HUES64 (cell line): ENCODE measurements around the gene ZCWPW2.

Experiments used
- H3K27ac ChIP-seq: 2 replicates; pipeline ENCODE4 v1.7.0; 2013; ENCODE audit warnings: low read depth, low read length, inconsistent platforms
- H3K27me3 ChIP-seq: 2 replicates; pipeline ENCODE4 v1.6.1; 2013; ENCODE audit warnings: mild to moderate bottlenecking, low read length; ENCODE audit not compliant: insufficient read depth
- H3K36me3 ChIP-seq: 2 replicates; pipeline ENCODE4 v1.6.1; 2013; ENCODE audit warnings: mild to moderate bottlenecking, low read length; ENCODE audit not compliant: insufficient read depth
- H3K4me1 ChIP-seq: 2 replicates; pipeline ENCODE4 v1.6.1; 2013; ENCODE audit warnings: mild to moderate bottlenecking, low read length, moderate library complexity; ENCODE audit not compliant: insufficient read depth
- H3K4me3 ChIP-seq: 2 replicates; pipeline ENCODE4 v1.5.1; 2013; ENCODE audit warnings: mild to moderate bottlenecking, low read length, moderate library complexity
- H3K9ac ChIP-seq: 2 replicates; pipeline ENCODE4 v1.6.1; 2013; ENCODE audit warnings: mild to moderate bottlenecking, low read depth, low read length
- H3K9me3 ChIP-seq: 2 replicates; pipeline ENCODE4 v1.6.1; 2013; ENCODE audit warnings: low read depth, low read length; ENCODE audit not compliant: insufficient read depth
- WGBS: fragments of 150-250, 120-280 bp; methylation state at CpG from one replicate; pipeline ENCODE4 v1.1.7; 2013; ENCODE audit warnings: missing lambda C conversion rate; 5-methylcytosine and 5-hydroxymethylcytosine counted together

ZCWPW2 gene

GRCh38 chr3:28328188-28329151, 20.1 kb upstream of the ZCWPW2 start:
- Histone ChIP-seq H3K36me3 (peaks cover 47% of the 10 kb centered on the region), H3K4me1 (no peaks in the 10 kb centered on the region), H3K9ac (no peak overlapping the region), H3K27me3 (no peaks in the 10 kb centered on the region), H3K27ac (no peak overlapping the region), H3K4me3 (no peak overlapping the region), H3K9me3 (no peaks in the 10 kb centered on the region)
- 100% methylated on average over 2 of the region's 4 CpGs for WGBS

GRCh38 chr3:28334552-28334951, 14.0 kb upstream of the ZCWPW2 start:
- Histone ChIP-seq H3K9ac (no peak overlapping the region), H3K4me3 (no peak overlapping the region), H3K9me3 (no peaks in the 10 kb centered on the region), H3K27ac (no peak overlapping the region), H3K27me3 (no peaks in the 10 kb centered on the region), H3K4me1 (no peaks in the 10 kb centered on the region), H3K36me3 (peaks cover 67% of the 10 kb centered on the region)

GRCh38 chr3:28335246-28335645, 13.3 kb upstream of the ZCWPW2 start:
- Histone ChIP-seq H3K27me3 (no peaks in the 10 kb centered on the region), H3K36me3 (peaks cover 74% of the 10 kb centered on the region), H3K4me1 (no peaks in the 10 kb centered on the region), H3K27ac (no peak overlapping the region), H3K9me3 (no peaks in the 10 kb centered on the region), H3K9ac (no peak overlapping the region), H3K4me3 (no peak overlapping the region)
- 93% methylated on average over 2 of the region's 2 CpGs for WGBS

- no peaks in the 10 kb centered on the region for H3K4me1 ChIP-seq
- no peak overlapping the region for H3K27ac ChIP-seq
- H3K4me3 ChIP-seq: no peak overlapping the region
- H3K27me3 ChIP-seq: no peaks in the 10 kb centered on the region
- H3K9me3 ChIP-seq: no peaks in the 10 kb centered on the region
- no peak overlapping the region for H3K9ac ChIP-seq
- H3K36me3 ChIP-seq: peaks cover 63% of the 10 kb centered on the region
Observed at GRCh38 chr3:28337230-28337629, 11.3 kb upstream of the ZCWPW2 start.

GRCh38 chr3:28343144-28343543, 5.4 kb upstream of the ZCWPW2 start:
- Histone ChIP-seq H3K9me3 (no peaks in the 10 kb centered on the region), H3K27me3 (no peaks in the 10 kb centered on the region), H3K9ac (no peak overlapping the region), H3K27ac (no peak overlapping the region), H3K36me3 (peaks cover 22% of the 10 kb centered on the region), H3K4me1 (peaks cover 7% of the 10 kb centered on the region), H3K4me3 (no peak overlapping the region)

GRCh38 chr3:28345690-28346089, 2.8 kb upstream of the ZCWPW2 start:
- no peak overlapping the region for H3K9ac ChIP-seq
- no peak overlapping the region for H3K4me3 ChIP-seq
- no peaks in the 10 kb centered on the region for H3K27me3 ChIP-seq
- H3K27ac ChIP-seq: no peak overlapping the region
- WGBS: 100% methylated on average over 1 of the region's 1 CpG
- H3K4me1 ChIP-seq: peaks cover 14% of the 10 kb centered on the region
- no peaks in the 10 kb centered on the region for H3K9me3 ChIP-seq
- H3K36me3 ChIP-seq: no peaks in the 10 kb centered on the region

GRCh38 chr3:28347374-28348264, 902 bp upstream of the ZCWPW2 start:
- Histone ChIP-seq H3K27ac (peak overlapping the region; percentile 98; the same call in 1 of the 2 replicates), H3K4me3 (peak overlapping the region; percentile 84), H3K9ac (peak overlapping the region; percentile 90), H3K36me3 (no peaks in the 10 kb centered on the region), H3K4me1 (peaks cover 14% of the 10 kb centered on the region), H3K27me3 (no peaks in the 10 kb centered on the region), H3K9me3 (no peaks in the 10 kb centered on the region)
- 14% methylated on average over 15 of the region's 16 CpGs for WGBS

GRCh38 chr3:28348265-28348628, 274 bp upstream of the ZCWPW2 start:
- Histone ChIP-seq H3K9ac (peak overlapping the region; percentile 90), H3K36me3 (no peaks in the 10 kb centered on the region), H3K27me3 (no peaks in the 10 kb centered on the region), H3K4me3 (peak overlapping the region; percentile 84), H3K9me3 (no peaks in the 10 kb centered on the region), H3K4me1 (peaks cover 14% of the 10 kb centered on the region), H3K27ac (peak overlapping the region; percentile 98)
- 1% methylated on average over 16 of the region's 16 CpGs for WGBS

- Histone ChIP-seq H3K4me1 (peaks cover 14% of the 10 kb centered on the region), H3K9me3 (no peaks in the 10 kb centered on the region), H3K9ac (peak overlapping the region; percentile 90), H3K27me3 (no peaks in the 10 kb centered on the region), H3K4me3 (peak overlapping the region; percentile 84), H3K27ac (peak overlapping the region; percentile 98; the same call in 1 of the 2 replicates), H3K36me3 (no peaks in the 10 kb centered on the region; the same call in 1 of the 2 replicates)
- 45% methylated on average over 13 of the region's 13 CpGs for WGBS
Observed at GRCh38 chr3:28349469-28350000, 1.0 kb downstream of the ZCWPW2 start.

GRCh38 chr3:28376424-28376823, 27.9 kb downstream of the ZCWPW2 start:
- Histone ChIP-seq H3K9me3 (peaks cover 5% of the 10 kb centered on the region; the same call in 1 of the 2 replicates), H3K9ac (no peak overlapping the region), H3K4me1 (no peaks in the 10 kb centered on the region), H3K27me3 (no peaks in the 10 kb centered on the region), H3K27ac (no peak overlapping the region), H3K4me3 (no peak overlapping the region), H3K36me3 (no peaks in the 10 kb centered on the region)
- 100% methylated on average over 1 of the region's 4 CpGs for WGBS

GRCh38 chr3:28386049-28386448, 37.5 kb downstream of the ZCWPW2 start:
- over 99% methylated on average over 5 of the region's 5 CpGs for WGBS

More at GRCh38 chr3:28386049-28386448, 37.5 kb downstream of the ZCWPW2 start:
- Histone ChIP-seq H3K9me3 (no peaks in the 10 kb centered on the region), H3K27me3 (no peaks in the 10 kb centered on the region), H3K4me3 (no peak overlapping the region), H3K4me1 (no peaks in the 10 kb centered on the region), H3K27ac (no peak overlapping the region), H3K9ac (no peak overlapping the region), H3K36me3 (no peaks in the 10 kb centered on the region)
